GM18517 (cell line): ENCODE data around the gene TMEM175.
"Not testable (repeated sequence)": the region's sequence is repeated elsewhere in the genome, so short reads cannot be mapped to it uniquely, and the experiment has no call there.

ENCODE experiments used
- ATAC-seq: cut with Tn5 transposase; IDR thresholded peaks from one replicate; pipeline ENCODE4 v1.9.1; 2021; ENCODE audit warnings: mild to moderate bottlenecking, moderate library complexity; ENCODE audit not compliant: unreplicated experiment

Gene TMEM175

GRCh38 chr4:987624-988513 lies 55.6 kb downstream of the TMEM175 start:
- no peak for ATAC-seq

DNA sequence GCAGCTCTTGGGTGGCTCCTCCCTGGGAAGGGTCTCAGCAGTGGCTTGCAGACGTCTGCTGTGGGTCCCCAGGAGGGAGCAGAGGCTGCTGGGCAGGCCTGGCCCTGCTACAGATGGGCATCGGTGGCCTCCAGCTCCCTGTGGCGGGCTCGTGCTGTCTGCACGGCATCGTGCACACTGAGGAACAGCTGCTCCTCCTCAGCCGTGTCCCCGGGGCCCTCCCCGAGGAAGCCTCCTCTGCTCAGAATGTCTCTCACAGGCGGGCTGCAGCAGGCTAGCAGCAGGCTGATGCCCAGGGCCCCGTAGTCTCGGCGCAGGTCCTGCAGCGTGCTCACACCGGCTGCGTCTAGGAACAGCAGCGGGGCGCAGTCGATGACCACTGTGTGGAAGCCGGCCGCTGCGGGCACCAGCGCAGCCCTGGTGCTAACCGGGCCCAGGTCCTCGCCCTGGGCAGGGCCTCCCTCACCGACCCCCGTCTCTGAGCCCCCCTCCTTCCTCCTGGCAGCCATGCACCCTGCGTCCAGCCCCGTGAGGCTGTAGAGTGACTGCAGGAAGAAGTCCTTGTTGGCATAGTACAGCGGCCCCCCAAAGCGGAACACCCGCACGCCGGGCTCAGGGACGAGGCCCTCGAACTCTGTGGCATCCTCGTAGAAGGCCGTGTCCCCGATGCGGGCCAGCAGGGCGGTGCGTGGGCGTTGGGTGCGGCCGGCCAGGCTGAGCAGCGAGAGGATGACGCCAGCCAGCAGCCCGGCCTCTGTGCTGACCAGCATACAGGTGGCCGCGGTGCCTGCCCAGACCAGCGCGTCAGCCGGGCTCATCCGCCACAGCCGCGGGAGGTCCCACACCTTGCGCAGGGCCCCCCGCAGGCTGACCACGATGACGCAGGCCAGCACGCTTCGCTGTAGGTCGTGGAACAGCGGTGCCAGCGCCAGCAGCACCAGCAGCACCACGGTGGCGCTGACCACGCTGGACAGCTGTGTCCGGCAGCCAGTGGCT lies 56.8 kb downstream of the TMEM175 start:
- ATAC-seq: no peak

DNA sequence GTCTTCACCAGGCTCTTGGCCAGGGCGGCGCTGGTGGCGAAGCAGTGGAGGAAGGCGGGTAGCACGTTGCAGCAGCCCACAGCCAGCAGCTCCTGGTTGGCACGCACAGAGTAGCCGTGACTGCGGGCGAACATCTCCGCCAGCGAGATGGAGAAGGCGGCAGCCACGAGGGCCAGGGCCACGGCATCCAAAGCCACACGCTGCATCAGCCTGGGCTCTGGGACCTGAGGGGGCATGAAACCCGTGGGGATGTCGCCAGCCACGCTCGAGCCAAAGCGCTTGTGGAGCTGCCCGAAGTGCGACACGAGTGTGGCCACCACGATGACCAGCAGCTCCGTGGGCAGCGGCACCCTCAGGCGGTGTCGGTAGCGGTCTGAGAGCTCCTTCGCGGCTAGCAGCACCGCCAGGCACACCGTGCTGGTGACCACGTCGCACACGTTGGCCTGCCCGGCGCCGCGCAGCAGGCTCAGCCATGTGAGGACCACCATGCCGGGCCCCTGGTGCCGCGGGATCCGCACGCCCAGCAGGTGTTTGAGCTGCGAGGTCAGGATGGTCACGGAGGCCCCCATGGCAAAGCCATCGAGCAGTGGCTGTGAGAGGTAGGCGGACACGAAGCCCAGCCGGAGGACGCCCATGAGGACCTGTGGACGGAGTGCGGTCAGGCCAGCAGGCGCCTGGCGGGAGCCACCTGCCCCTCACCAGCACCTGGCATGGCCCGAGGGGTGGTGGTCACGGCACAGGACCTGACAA lies 57.6 kb downstream of the TMEM175 start:
- no peak for ATAC-seq

DNA sequence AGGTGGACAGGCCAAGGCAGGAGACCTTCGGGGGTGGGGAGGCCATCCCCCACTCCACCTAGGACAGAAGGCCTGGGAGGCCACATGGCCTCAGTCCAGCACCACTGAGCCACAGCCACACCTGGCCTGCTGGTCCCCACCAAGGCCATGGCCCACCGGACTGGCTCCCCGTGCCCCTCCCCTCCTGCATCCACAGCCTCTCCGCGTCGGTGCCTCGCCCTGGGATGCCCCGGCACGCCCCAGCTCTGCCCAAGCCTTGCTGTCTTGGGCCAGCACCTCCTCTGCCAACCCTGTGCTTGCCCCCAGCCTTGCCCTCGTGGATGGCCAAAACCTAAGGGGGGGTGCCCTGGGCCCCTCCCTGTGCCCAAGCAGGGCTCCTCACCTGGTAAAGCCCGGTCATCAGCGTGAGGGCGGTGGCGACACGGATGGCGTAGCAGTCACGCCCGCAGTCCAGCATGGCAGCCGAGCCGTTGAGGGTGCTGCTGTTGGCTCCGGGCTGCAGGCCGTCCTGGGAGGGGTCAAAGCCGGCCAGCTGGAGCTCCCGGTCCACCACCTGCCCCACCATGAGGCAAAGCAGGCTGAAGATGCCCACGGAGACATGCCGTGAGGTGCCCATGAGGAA lies 58.6 kb downstream of the TMEM175 start:
- no peak for ATAC-seq

GRCh38 chr4:991451-992296 lies 59.4 kb downstream of the TMEM175 start:
- no peak for ATAC-seq

GRCh38 chr4:992297-993110 lies 60.2 kb downstream of the TMEM175 start:
- no peak for ATAC-seq

DNA sequence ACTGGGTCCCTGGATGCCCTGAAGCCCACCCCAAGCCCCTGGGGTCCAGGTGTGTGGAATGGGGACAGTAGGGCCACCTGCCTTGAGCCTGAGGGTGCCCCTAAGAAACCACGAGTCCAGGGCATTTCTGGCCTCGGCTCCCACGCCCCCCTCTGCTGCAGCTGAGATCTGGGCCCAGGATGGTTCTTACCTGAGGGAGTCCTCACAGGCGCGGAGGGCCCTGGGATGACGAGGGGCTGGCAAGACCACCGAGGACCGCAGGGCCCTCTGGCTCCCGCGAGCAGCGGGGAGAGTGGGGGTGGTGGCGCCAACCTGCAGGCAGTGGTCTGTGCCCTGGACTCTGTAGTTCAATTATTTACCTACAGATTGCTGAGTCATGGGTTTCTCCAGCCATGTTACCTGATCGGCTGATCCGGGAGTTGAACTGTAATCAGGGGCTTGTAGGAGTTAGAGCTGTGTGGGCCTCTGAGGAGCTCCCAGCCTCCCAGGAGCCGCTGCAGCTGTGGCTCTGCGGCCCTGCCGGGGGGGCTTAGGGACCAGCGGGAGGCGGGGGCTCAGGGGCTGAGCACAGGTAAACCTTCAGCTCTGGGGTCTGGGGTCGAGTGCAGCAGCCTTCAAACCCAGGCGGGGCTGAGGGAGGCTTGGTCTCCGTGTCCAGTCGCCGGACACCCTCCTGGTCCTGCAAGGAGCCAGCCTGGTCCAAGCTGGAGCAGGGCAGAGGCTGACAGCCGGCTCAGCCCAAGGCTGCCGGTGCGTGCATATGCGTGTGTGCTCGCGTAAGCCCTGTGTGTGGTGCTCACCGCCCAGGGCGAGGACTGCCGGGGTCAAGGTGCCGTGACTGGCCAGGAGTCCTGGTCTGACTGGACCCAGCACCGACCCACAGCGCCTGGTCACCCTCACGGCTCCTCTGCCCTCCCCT lies 61.1 kb downstream of the TMEM175 start, which contains the start of gene SLC26A1:
Gene SLC26A1, minus strand, starts transcription at position 294 of the 919 bp plus-strand sequence. CDS start 1,701 bp downstream, outside the sequence.
- ATAC-seq: no peak

GRCh38 chr4:995311-996026 lies 63.2 kb downstream of the TMEM175 start:
- no peak for ATAC-seq

GRCh38 chr4:996030-996996 lies 64.1 kb downstream of the TMEM175 start:
- ATAC-seq: no peak

- no peak for ATAC-seq
Observed at GRCh38 chr4:996997-997374, 64.7 kb downstream of the TMEM175 start.

- no peak for ATAC-seq
Observed at GRCh38 chr4:997375-998071, 65.3 kb downstream of the TMEM175 start.

DNA sequence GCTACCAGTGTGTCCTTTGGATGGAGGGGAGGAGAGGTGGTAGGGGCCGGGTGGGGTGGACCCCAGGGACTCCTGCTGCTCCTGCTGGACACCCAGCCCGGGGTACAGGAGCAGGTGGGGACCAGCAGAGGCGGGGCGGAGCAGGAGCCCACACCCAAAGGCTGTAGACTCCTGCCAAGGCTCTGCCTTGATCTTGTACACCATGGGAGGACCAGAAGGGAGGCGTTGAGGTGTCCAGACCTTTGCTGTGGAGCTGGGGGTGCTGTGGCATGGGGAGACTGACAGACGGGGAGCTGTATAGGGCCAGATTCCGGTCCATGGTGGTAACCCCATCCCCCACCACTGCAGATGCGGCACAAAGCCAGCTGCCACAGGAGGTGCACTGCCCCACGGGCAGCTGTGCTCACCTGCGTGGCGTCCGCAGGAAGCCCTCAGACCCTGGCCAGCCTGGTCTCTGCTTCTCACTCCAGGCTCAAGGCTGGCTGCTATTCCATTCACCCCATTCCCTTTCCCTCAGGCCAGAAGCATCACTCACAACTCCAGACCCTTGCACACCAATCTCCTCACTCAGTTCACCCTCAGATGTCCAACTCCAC lies 65.9 kb downstream of the TMEM175 start:
- ATAC-seq: no peak

GRCh38 chr4:999240-999863 lies 67.1 kb downstream of the TMEM175 start:
- ATAC-seq: not testable (repeated sequence)

- no peak for ATAC-seq
Observed at GRCh38 chr4:999882-1000425, 67.7 kb downstream of the TMEM175 start.
